Activated naive CD4-positive, alpha-beta T cell treated with anti-CD3 and anti-CD28 coated beads, Interleukin-2, amount 50 U/mL, for 72 hours (primary cell): ENCODE data around the gene PIK3CB. TPM values are rescaled to one million over a fixed set of nuclear protein-coding genes. Genes with fewer than 3 reads are reported as not detected.
"Not testable (repeated sequence)": the region's sequence is repeated elsewhere in the genome, so short reads cannot be mapped to it uniquely, and the experiment has no call there.

ENCODE experiments used
- ATAC-seq, 2 donors: fragments of 150-1000 bp; cut with Tn5 transposase; 2 replicates each; pipeline ENCODE4 v1.10.0; 2021; ENCODE audit warnings: mild to moderate bottlenecking in 2 of 2, moderate library complexity in 2 of 2
- DNase-seq, 2 donors: peaks; one replicate each; pipeline ENCODE4 v3.0.0; 2021 to 2022; ENCODE audit warnings: low spot score in 2 of 2
- H3K27ac Mint-ChIP-seq, 2 donors: one replicate each; pipeline ENCODE4 v1.8.0; 2022; ENCODE audit warnings: mild to moderate bottlenecking in 2 of 2, mixed read lengths in 2 of 2
- H3K36me3 Mint-ChIP-seq, 2 donors: one replicate each; pipeline ENCODE4 v1.8.0; 2022; ENCODE audit warnings: mixed read lengths in 2 of 2
- H3K9me3 Mint-ChIP-seq, 2 donors: one replicate each; pipeline ENCODE4 v1.8.0; 2022; ENCODE audit warnings: mixed read lengths in 2 of 2
- total RNA-seq, 2 donors: library from RNA; stranded (reverse); gene quantifications; one replicate each; pipeline ENCODE4 v1.2.3, GENCODE V29; 2022

PIK3CB gene
- total RNA-seq, 2 donors from 2014 or later = 18.8 to 21.7 TPM

- Mint-ChIP-seq H3K36me3 (peaks cover 23% of the 10 kb centered on the region in 2 donors), H3K9me3 (peaks cover 34% of the 10 kb centered on the region in 2 donors), H3K27ac (no peak overlapping the region)
- ATAC-seq = no peak
- no peak for DNase-seq
Observed at GRCh38 chr3:138642226-138642926, 192.4 kb downstream of the PIK3CB start.

GRCh38 chr3:138640537-138640936 lies 194.2 kb downstream of the PIK3CB start:
- no peak overlapping the region for H3K27ac Mint-ChIP-seq
- ATAC-seq (no peak), DNase-seq (no peak)
- H3K9me3 Mint-ChIP-seq = peaks cover 24 to 26% of the 10 kb centered on the region in 2 donors
- H3K36me3 Mint-ChIP-seq = peaks cover 15 to 17% of the 10 kb centered on the region in 2 donors

GRCh38 chr3:138638641-138639040 lies 196.1 kb downstream of the PIK3CB start:
- H3K27ac Mint-ChIP-seq = no peak overlapping the region
- DNase-seq (no peak), ATAC-seq (no peak)
- H3K36me3 Mint-ChIP-seq = peaks cover 10 to 15% of the 10 kb centered on the region in 2 donors
- peaks cover 13 to 20% of the 10 kb centered on the region in 2 donors for H3K9me3 Mint-ChIP-seq

- ATAC-seq (no peak), DNase-seq (no peak)
- Mint-ChIP-seq H3K36me3 (no peaks in the 10 kb centered on the region), H3K9me3 (no peaks in the 10 kb centered on the region), H3K27ac (no peak overlapping the region)
Observed at GRCh38 chr3:138629526-138629925, 205.2 kb downstream of the PIK3CB start.

GRCh38 chr3:138625707-138626365 lies 208.9 kb downstream of the PIK3CB start:
- H3K27ac Mint-ChIP-seq = no peak overlapping the region
- ATAC-seq = peak in 1 of 2 donors; percentile 50
- no peaks in the 10 kb centered on the region for H3K9me3 Mint-ChIP-seq
- H3K36me3 Mint-ChIP-seq = no peaks in the 10 kb centered on the region
- no peak for DNase-seq

- Mint-ChIP-seq H3K27ac (no peak overlapping the region), H3K36me3 (no peaks in the 10 kb centered on the region), H3K9me3 (no peaks in the 10 kb centered on the region)
- no peak for DNase-seq
- ATAC-seq = no peak
Observed at GRCh38 chr3:138624518-138624917, 210.2 kb downstream of the PIK3CB start.

GRCh38 chr3:138620431-138620830 lies 214.3 kb downstream of the PIK3CB start:
- Mint-ChIP-seq H3K9me3 (no peaks in the 10 kb centered on the region), H3K27ac (no peak overlapping the region), H3K36me3 (no peaks in the 10 kb centered on the region)
- ATAC-seq (no peak), DNase-seq (no peak)

GRCh38 chr3:138615462-138615861 lies 219.3 kb downstream of the PIK3CB start:
- no peak for ATAC-seq
- Mint-ChIP-seq H3K36me3 (no peaks in the 10 kb centered on the region), H3K27ac (no peak overlapping the region), H3K9me3 (no peaks in the 10 kb centered on the region)
- no peak for DNase-seq

- ATAC-seq (no peak), DNase-seq (no peak)
- Mint-ChIP-seq H3K9me3 (no peaks in the 10 kb centered on the region), H3K27ac (peak overlapping the region; percentile 80 to 85), H3K36me3 (peaks cover 0 to 5% of the 10 kb centered on the region in 2 donors)
Observed at GRCh38 chr3:138609898-138610266, 224.8 kb downstream of the PIK3CB start.

- Mint-ChIP-seq H3K36me3 (peaks cover 5 to 8% of the 10 kb centered on the region in 2 donors), H3K27ac (peak within 1 kb of the TSS; percentile 80 to 85), H3K9me3 (peaks cover 0 to 8% of the 10 kb centered on the region in 2 donors)
- ATAC-seq = peak; percentile 81 to 83
- DNase-seq = peak; percentile 60 to 71
Observed at GRCh38 chr3:138608322-138609135, 226.2 kb downstream of the PIK3CB start, which contains the start of gene FAIM. TSS of gene FAIM (plus strand) at chr3:138608771. CDS start at chr3:138619727, 10,956 bp downstream.

- peaks cover 0 to 14% of the 10 kb centered on the region in 2 donors for H3K9me3 Mint-ChIP-seq
- H3K36me3 Mint-ChIP-seq = peaks cover 0 to 23% of the 10 kb centered on the region in 2 donors
- not testable (repeated sequence) for H3K27ac Mint-ChIP-seq, DNase-seq, ATAC-seq
Observed at GRCh38 chr3:138604106-138604595, 230.6 kb downstream of the PIK3CB start.

Other genes with a start within 250 kb of the PIK3CB start
- gene CEP70, start 240.7 kb downstream of the PIK3CB start, total RNA-seq = 10 to 100 TPM; 13.4 to 41.6 TPM
- 1 to 10 TPM; 2.1 to 2.2 TPM for gene FAIM, start 226.2 kb downstream of the PIK3CB start, total RNA-seq
- not detected for gene FOXL2, start 112.2 kb upstream of the PIK3CB start, total RNA-seq
- not detected for gene FOXL2NB, start 112.3 kb upstream of the PIK3CB start, total RNA-seq
- gene PRR23A, start 171.3 kb upstream of the PIK3CB start, total RNA-seq = not detected
- gene PRR23B, start 186.0 kb upstream of the PIK3CB start, total RNA-seq = not detected
- gene PRR23C, start 210.0 kb upstream of the PIK3CB start, total RNA-seq = not detected